Right lobe of liver (tissue), 6 donors: ENCODE measurements around the gene EVC. TPM values are rescaled to one million over a fixed set of nuclear protein-coding genes. Genes with fewer than 3 reads are reported as not detected.
"Not testable (repeated sequence)": the region's sequence is repeated elsewhere in the genome, so short reads cannot be mapped to it uniquely, and the experiment has no call there.

Experiments used
- ATAC-seq, 4 donors: fragments of 200-7000 bp; cut with Tn5 transposase; one replicate each; pipeline ENCODE4 v1.9.1; 2020; ENCODE audit warnings: mild to moderate bottlenecking in 4 of 4, moderate library complexity in 4 of 4
- DNase-seq, 3 donors: peaks; one replicate each; pipeline ENCODE4 v3.0.0-alpha.2; 2020
- H3K27ac ChIP-seq, 3 donors: fragments of 200-600 bp; one replicate each; pipeline ENCODE4 v1.8.0; 2022
- H3K27me3 ChIP-seq, 2 donors: fragments of 200-600 bp; one replicate each; pipeline ENCODE4 v1.8.0; 2022
- H3K36me3 ChIP-seq, 4 donors: fragments of 200-600 bp; sonication (generic) in 1 of 4; one replicate each; pipeline versions ENCODE4 v1.5.1 to v1.8.0; 2017 to 2022; ENCODE audit warnings: control low read depth in 1 of 4
- H3K4me1 ChIP-seq, 4 donors: fragments of 200-600 bp; sonication (generic) in 1 of 4; one replicate each; pipeline versions ENCODE4 v1.5.1 to v1.8.0; 2017 to 2022; ENCODE audit warnings: control low read depth in 1 of 4
- H3K4me3 ChIP-seq, 3 donors: fragments of 200-600 bp; one replicate each; pipeline ENCODE4 v1.8.0; 2022
- H3K9me3 ChIP-seq, 4 donors: fragments of 200-600 bp; sonication (generic) in 1 of 4; one replicate each; pipeline versions ENCODE4 v1.5.1 to v1.8.0; 2017 to 2022; ENCODE audit warnings: control low read depth in 1 of 4
- CTCF ChIP-seq, 4 donors: fragments of 200-600 bp in 3 of 4; fragments of 450-650 bp in 1 of 4; IDR thresholded peaks; one replicate each; pipeline versions ENCODE4 v1.5.1 to v1.8.0; 2016 to 2022; ENCODE audit warnings: antibody characterized with exemption in 4 of 4, mild to moderate bottlenecking in 2 of 4
- POLR2A ChIP-seq: fragments of 450-650 bp; IDR thresholded peaks from one replicate; pipeline ENCODE4 v1.6.1; 2017; ENCODE audit warnings: antibody characterized with exemption, mild to moderate bottlenecking
- WGBS: methylation state at CpG from one replicate; pipeline ENCODE4 v1.1.6; 2018; ENCODE audit warnings: low coverage, low lambda C conversion rate; ENCODE audit not compliant: insufficient coverage; ENCODE audit errors: missing lambda C conversion rate; 5-methylcytosine and 5-hydroxymethylcytosine counted together
- intact Hi-C, 2 donors: fragments of 100-400 bp; cut with DNase I; formaldehyde crosslinking; loops; one replicate each; pipeline versions ENCODE4 v1.11.2 to v1.14.1; 2022
- total RNA-seq, 6 experiments: library from RNA; depleted of rRNA in 2 of 6; stranded (reverse); fragments of >200 nt in 2 of 6; fragmentation: NEBNext Ultra II Directional in 3 of 6; extraction: Animal tissue kit (Norgen Biotek cat#: 25700) in 3 of 6; gene quantifications; one replicate each; pipeline versions ENCODE4 v1.1.0 to v1.2.4, GENCODE V29; 2016 to 2023
- donor health status: DM: no; HTN: yes; CAD: no.
- donor health status: DM: no; HTN: no; CAD: no.
- donor health status: DM: no; HTN: no; CAD: no.
- donor health status: DM: no; HTN: yes; CAD: no.
- donor health status: DM: no; HTN: yes; CAD: no.

The EVC gene
- total RNA-seq, 6 experiments from 2014 or later: 2.6 to 6.5 (median 3.2) TPM

DNA sequence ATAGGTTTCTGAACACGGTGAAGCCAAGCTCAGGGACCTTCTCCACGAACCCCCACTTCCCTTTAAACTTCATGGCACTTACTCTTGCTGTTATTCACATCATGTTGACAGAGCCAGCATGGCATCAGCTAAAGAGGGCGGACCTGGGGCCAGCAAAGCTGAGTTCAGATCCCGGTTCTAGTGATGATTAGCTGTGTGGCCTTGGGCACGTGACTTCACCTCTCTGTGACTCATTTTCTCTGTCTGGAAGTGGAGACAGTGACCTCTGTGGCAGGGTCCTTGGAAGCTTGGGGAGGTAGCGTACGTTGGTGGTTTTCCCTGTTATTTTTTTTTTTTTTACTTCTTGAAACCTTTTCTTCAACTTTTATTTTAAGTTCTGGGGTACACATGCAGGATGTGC, 13.4 kb downstream of the EVC start:
- TF ChIP-seq POLR2A (no peak), CTCF (IDR thresholded peaks at IDR 0.05) (no peak)
- DNase-seq (no peak), ATAC-seq (no peak)
- Histone ChIP-seq H3K27me3 (no peaks in the 10 kb centered on the region), H3K36me3 (no peaks in the 10 kb centered on the region), H3K9me3 (no peaks in the 10 kb centered on the region), H3K27ac (no peak overlapping the region), H3K4me1 (no peaks in the 10 kb centered on the region), H3K4me3 (no peak overlapping the region)
- intact Hi-C loops: no loop called here
- 81% methylated on average over 7 of the region's 7 CpGs for WGBS

DNA sequence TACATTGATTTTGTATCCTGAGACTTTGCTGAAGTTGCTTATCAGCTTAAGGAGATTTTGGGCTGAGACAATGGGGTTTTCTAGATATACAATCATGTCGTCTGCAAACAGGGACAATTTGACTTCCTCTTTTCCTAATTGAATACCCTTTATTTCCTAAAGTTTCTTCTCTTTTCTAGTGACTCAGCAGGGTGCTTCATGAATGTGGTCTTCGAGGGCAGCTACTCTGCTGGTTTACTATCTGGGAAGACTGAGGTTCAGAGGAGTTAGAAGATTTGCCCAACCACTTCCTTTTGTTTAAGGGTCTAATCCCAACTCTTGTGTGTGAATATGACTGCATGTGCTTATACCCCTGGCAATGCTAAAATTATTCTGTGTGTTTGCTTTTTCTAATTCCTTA, 17.4 kb downstream of the EVC start:
- H3K27me3 ChIP-seq, H3K36me3 ChIP-seq, H3K9me3 ChIP-seq, H3K4me1 ChIP-seq, H3K4me3 ChIP-seq, DNase-seq, H3K27ac ChIP-seq, intact Hi-C loops, ATAC-seq: not testable (repeated sequence)
- WGBS: 33% methylated on average over 2 of the region's 2 CpGs

DNA sequence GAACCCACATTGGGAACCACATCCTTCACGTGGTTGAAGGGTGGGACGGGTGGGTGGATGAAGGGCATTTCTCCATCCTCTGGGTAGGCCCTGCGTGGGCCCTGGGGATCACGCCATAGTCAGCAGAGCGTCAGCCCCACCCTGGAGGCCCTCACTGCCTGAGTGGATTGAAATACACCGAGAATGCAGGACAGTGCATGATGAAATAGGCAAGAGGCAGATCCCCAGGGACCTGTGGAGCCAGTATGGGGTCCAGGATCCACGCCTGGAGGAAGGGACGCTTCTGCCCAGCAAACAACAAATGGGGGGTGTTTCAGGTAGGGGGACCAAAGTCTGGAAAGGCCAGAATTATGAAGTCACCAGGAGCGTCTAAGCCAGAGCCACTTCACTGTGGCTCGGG, 19.4 kb downstream of the EVC start:
- no peak for ATAC-seq
- no peak for DNase-seq
- Histone ChIP-seq H3K36me3 (no peaks in the 10 kb centered on the region), H3K27ac (no peak overlapping the region), H3K27me3 (no peaks in the 10 kb centered on the region), H3K4me1 (no peaks in the 10 kb centered on the region), H3K9me3 (no peaks in the 10 kb centered on the region), H3K4me3 (no peak overlapping the region)
- WGBS: 80% methylated on average over 1 of the region's 10 CpGs
- TF ChIP-seq POLR2A: no peak
- intact Hi-C loops: no loop called here

DNA sequence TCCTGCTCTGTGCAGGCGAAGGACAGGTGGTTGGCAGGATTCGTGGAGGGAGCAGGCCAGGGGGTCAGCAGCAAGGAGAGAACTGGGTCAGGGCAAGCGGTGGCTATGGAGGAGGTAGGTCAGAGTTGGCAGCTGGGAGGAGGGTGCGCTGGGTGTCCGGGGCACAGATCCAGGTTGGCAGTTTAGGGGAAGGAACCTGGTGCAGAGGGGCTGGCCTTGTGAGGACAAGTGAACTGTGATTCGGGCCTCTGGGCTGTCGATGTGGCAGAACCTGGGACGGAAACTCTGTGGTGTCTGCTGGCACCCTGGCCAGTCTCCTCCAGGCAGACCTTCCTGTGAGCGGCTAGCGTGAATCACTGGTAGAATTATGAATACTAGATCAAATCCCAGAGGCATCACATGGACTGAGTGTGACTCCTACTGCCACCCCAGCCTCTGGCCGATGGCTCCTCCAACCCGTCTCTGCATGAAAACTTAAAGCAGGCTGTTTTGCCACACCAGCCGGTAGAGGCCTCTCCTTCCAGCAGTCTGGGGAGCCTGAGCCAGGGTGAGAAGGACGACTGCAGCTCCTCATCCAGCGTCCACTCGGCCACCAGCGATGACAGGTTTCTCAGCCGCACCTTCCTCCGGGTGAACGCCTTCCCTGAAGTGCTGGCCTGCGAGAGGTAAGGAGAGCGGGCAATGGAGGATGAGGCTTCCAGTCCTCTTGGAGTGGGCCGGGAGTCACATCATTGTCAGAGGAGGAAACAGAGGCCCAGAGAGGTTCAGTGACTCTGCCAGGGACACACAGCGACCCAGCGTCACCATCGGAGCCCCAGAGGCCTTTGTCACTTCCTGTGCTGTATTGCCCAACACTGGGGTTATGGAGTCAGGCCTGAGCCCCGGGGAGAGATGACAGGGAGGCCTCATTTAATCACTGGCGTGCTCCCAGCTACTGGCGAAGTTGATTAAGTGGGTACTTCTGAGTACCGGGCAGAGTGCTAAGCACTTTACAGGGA, 20.3 kb downstream of the EVC start:
- WGBS: 69% methylated on average over 12 of the region's 30 CpGs
- ATAC-seq: peak in 1 of 4 donors; percentile 53
- TF ChIP-seq POLR2A (no peak), CTCF (IDR thresholded peaks at IDR 0.05) (no peak)
- intact Hi-C loops: no loop called here
- peak in 1 of 3 donors; percentile 70 for DNase-seq
- Histone ChIP-seq H3K4me3 (no peak overlapping the region), H3K36me3 (no peaks in the 10 kb centered on the region), H3K9me3 (no peaks in the 10 kb centered on the region), H3K27ac (no peak overlapping the region), H3K27me3 (no peaks in the 10 kb centered on the region), H3K4me1 (no peaks in the 10 kb centered on the region)

GRCh38 chr4:5732158-5732557, 21.2 kb downstream of the EVC start:
- H3K36me3 ChIP-seq: no peaks in the 10 kb centered on the region
- no peak for DNase-seq

More at GRCh38 chr4:5732158-5732557, 21.2 kb downstream of the EVC start:
- no peak for ATAC-seq
- Histone ChIP-seq H3K27me3 (no peaks in the 10 kb centered on the region), H3K4me3 (no peak overlapping the region), H3K9me3 (no peaks in the 10 kb centered on the region), H3K27ac (no peak overlapping the region), H3K4me1 (no peaks in the 10 kb centered on the region)
- no peak for TF ChIP-seq POLR2A
- TF ChIP-seq CTCF (IDR thresholded peaks at IDR 0.05): no peak
- WGBS: 49% methylated on average over 5 of the region's 10 CpGs
- intact Hi-C loops: no loop called here
